ENCODE data around the gene DGAT2. TPM values are rescaled to one million over a fixed set of nuclear protein-coding genes. Genes with fewer than 3 reads are reported as not detected.

Gene DGAT2
- total RNA-seq, 1 donor: 3.6 TPM

DNA sequence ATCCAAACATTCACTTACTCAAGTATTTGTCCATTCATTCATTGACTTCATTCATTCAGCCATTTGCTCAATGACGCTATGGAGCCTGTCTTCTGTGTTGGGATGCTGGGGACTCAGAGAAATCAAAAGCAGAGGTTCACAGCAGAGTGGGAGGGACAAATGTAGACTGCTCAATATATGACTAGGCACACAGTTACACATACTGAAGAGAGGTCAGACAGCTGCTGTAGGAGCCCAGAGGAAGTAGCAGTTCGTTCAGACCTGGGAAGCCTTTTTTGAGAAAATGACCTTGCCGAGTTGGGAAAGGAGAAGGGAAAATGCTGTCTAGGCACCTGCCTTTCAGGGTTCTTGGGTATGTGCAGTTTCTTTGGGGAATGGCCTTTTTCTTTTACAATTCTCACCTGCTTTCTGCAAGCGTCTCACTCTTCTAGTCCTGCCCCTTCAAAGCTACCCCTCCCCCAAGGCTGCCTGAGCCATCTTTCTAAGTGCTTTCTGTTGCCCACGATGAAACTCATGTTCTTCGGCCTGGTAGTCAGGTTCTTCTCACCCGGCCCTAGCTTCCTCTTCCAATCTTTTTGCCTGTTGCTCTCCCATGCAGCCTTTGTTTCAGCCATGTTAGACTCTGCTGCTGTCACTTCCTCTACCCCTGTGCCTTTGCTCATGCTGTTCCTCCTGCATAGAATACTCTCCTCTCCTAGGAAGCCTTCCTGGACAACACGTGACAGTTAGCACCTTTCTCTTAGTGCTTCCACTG, 42.2 kb downstream of the DGAT2 start:
- Histone ChIP-seq H3K4me1 (ENCODE audit: insufficient read depth, low read length) (peaks cover 10% of the 10 kb centered on the region), H3K4me3 (ENCODE audit: insufficient read depth, low read length) (no peak overlapping the region), H3K36me3 (ENCODE audit: insufficient read depth, low read length) (no peaks in the 10 kb centered on the region), H3K27ac (ENCODE audit: low read depth, low read length) (no peak overlapping the region), H3K79me2 (ENCODE audit: insufficient read depth, low read length) (peaks cover 5% of the 10 kb centered on the region), H3K9me3 (ENCODE audit: low read depth, low read length) (no peaks in the 10 kb centered on the region), H2AFZ (ENCODE audit: low read length) (no peak overlapping the region), H4K20me1 (ENCODE audit: insufficient read depth, low read length) (no peaks in the 10 kb centered on the region), H3K27me3 (ENCODE audit: insufficient read depth, low read length) (no peaks in the 10 kb centered on the region), H3K4me2 (ENCODE audit: insufficient read depth, low read length) (no peak overlapping the region)
- DNase-seq (ENCODE audit: insufficient read length, low spot score, missing footprints): no peak
- TF ChIP-seq, protein P1, sequence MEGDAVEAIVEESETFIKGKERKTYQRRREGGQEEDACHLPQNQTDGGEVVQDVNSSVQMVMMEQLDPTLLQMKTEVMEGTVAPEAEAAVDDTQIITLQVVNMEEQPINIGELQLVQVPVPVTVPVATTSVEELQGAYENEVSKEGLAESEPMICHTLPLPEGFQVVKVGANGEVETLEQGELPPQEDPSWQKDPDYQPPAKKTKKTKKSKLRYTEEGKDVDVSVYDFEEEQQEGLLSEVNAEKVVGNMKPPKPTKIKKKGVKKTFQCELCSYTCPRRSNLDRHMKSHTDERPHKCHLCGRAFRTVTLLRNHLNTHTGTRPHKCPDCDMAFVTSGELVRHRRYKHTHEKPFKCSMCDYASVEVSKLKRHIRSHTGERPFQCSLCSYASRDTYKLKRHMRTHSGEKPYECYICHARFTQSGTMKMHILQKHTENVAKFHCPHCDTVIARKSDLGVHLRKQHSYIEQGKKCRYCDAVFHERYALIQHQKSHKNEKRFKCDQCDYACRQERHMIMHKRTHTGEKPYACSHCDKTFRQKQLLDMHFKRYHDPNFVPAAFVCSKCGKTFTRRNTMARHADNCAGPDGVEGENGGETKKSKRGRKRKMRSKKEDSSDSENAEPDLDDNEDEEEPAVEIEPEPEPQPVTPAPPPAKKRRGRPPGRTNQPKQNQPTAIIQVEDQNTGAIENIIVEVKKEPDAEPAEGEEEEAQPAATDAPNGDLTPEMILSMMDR (IDR thresholded peaks at IDR 0.05; ENCODE audit: extremely low read depth, low read depth, low read length): no peak

DNA sequence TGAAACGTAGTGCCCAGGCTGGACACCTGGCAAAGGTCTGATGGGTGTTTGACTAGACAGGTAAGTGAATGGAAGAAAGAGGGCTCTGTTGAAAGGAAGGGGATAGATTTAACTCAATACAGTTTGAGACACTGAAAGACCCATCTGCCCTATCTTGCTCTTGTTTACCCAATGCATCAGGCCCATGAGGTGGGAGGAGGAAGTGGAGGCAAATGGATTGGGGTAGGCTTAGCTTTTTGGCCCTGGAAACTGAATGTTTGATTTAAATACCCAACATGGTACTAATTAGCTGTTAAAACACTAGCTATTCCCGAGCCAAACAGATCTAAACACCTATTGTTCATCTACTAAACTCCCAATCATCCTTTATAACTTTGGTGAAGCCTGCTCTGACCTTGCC, 42.9 kb downstream of the DGAT2 start:
- peaks cover 17% of the 10 kb centered on the region for H3K4me1 ChIP-seq (ENCODE audit: insufficient read depth, low read length)
- H3K4me2 ChIP-seq (ENCODE audit: insufficient read depth, low read length): no peak overlapping the region
- H3K36me3 ChIP-seq (ENCODE audit: insufficient read depth, low read length): no peaks in the 10 kb centered on the region
- TF ChIP-seq, protein P1 (IDR thresholded peaks at IDR 0.05; ENCODE audit: extremely low read depth, low read depth, low read length): no peak
- no peak for DNase-seq (ENCODE audit: insufficient read length, low spot score, missing footprints)
- no peak overlapping the region for H3K4me3 ChIP-seq (ENCODE audit: insufficient read depth, low read length)
- no peak overlapping the region for H2AFZ ChIP-seq (ENCODE audit: low read length)
- peaks cover 6% of the 10 kb centered on the region for H4K20me1 ChIP-seq (ENCODE audit: insufficient read depth, low read length)
- peaks cover 12% of the 10 kb centered on the region for H3K79me2 ChIP-seq (ENCODE audit: insufficient read depth, low read length)
- H3K9me3 ChIP-seq (ENCODE audit: low read depth, low read length): no peaks in the 10 kb centered on the region
- H3K27ac ChIP-seq (ENCODE audit: low read depth, low read length): no peak overlapping the region
- no peaks in the 10 kb centered on the region for H3K27me3 ChIP-seq (ENCODE audit: insufficient read depth, low read length)

DNA sequence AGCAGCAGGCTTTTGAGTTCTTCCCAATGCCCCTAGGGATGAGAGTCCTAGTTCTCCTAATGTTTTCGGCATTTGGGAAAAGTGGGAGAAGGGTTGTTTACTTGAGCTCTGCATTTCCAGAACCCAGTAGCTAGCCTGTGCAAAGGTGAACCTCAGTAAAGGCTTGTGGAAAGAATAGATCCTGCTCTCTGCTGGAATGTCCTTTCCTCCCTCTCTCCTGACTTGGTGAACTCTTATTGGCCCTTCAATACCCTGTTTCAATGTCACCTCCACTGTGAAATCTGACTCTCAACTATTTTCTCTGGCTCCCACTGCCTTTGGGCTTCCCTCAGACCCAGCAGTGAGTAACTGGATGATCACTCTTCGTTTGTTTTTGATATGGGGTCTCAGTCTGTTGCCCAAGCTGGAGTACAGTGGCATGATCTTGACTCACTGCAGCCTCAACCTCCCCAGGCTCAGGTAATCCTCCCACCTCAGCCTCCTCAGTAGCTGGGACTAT, 44.0 kb downstream of the DGAT2 start:
- no peaks in the 10 kb centered on the region for H3K9me3 ChIP-seq (ENCODE audit: low read depth, low read length)
- no peak overlapping the region for H3K4me2 ChIP-seq (ENCODE audit: insufficient read depth, low read length)
- H3K4me1 ChIP-seq (ENCODE audit: insufficient read depth, low read length): peaks cover 25% of the 10 kb centered on the region
- no peak for DNase-seq (ENCODE audit: insufficient read length, low spot score, missing footprints)
- H3K36me3 ChIP-seq (ENCODE audit: insufficient read depth, low read length): no peaks in the 10 kb centered on the region
- no peaks in the 10 kb centered on the region for H3K27me3 ChIP-seq (ENCODE audit: insufficient read depth, low read length)
- no peak overlapping the region for H2AFZ ChIP-seq (ENCODE audit: low read length)
- H3K27ac ChIP-seq (ENCODE audit: low read depth, low read length): no peak overlapping the region
- H3K79me2 ChIP-seq (ENCODE audit: insufficient read depth, low read length): peaks cover 23% of the 10 kb centered on the region
- H4K20me1 ChIP-seq (ENCODE audit: insufficient read depth, low read length): peaks cover 15% of the 10 kb centered on the region
- no peak overlapping the region for H3K4me3 ChIP-seq (ENCODE audit: insufficient read depth, low read length)
- TF ChIP-seq, protein P1 (IDR thresholded peaks at IDR 0.05; ENCODE audit: extremely low read depth, low read depth, low read length): no peak

GRCh38 chr11:75813124-75813523, 44.5 kb downstream of the DGAT2 start:
- Histone ChIP-seq H3K4me3 (ENCODE audit: insufficient read depth, low read length) (no peak overlapping the region), H3K36me3 (ENCODE audit: insufficient read depth, low read length) (no peaks in the 10 kb centered on the region), H2AFZ (ENCODE audit: low read length) (no peak overlapping the region), H3K27ac (ENCODE audit: low read depth, low read length) (no peak overlapping the region), H3K9me3 (ENCODE audit: low read depth, low read length) (no peaks in the 10 kb centered on the region), H4K20me1 (ENCODE audit: insufficient read depth, low read length) (peaks cover 15% of the 10 kb centered on the region), H3K27me3 (ENCODE audit: insufficient read depth, low read length) (no peaks in the 10 kb centered on the region), H3K4me1 (ENCODE audit: insufficient read depth, low read length) (peaks cover 25% of the 10 kb centered on the region), H3K4me2 (ENCODE audit: insufficient read depth, low read length) (no peak overlapping the region), H3K79me2 (ENCODE audit: insufficient read depth, low read length) (peaks cover 28% of the 10 kb centered on the region)
- DNase-seq (ENCODE audit: insufficient read length, low spot score, missing footprints): no peak
- TF ChIP-seq, protein P1 (IDR thresholded peaks at IDR 0.05; ENCODE audit: extremely low read depth, low read depth, low read length): no peak

All from osteoblast (primary cell).